ENCODE data around the gene CTNNBL1. TPM values are rescaled to one million over a fixed set of nuclear protein-coding genes. Genes with fewer than 3 reads are reported as not detected.

CTNNBL1 gene
- total RNA-seq, 1 donor from 2014 or later, result 67.0 TPM

DNA sequence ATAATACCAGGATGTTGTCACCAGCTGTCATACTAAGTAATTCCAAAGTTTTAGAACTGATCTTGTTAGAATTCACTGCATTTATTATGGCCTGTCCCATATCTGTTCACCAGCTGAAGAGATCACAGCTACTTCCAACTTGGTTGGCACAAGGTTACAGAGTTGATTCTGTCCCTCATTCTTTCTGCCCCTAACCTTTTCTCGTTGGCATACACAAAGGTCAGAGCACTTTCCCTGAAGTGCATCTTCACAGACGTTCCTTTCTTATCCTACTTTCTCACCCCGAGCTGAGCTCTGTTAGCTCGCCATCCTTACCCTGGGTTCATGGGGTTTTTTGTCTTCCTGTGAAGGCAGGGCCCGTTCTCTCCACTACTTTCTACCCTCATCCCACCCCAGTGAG is 143.1 kb downstream of the CTNNBL1 start:
- H3K36me3 ChIP-seq (ENCODE audit: insufficient read depth, low read length), result no peaks in the 10 kb centered on the region
- Mint-ChIP-seq H3K4me3 (ENCODE audit: unreplicated experiment) (no peak overlapping the region), H3K9me3 (ENCODE audit: unreplicated experiment) (peaks cover 2% of the 10 kb centered on the region), H3K4me1 (ENCODE audit: low read depth, unreplicated experiment) (peaks cover 8% of the 10 kb centered on the region), H3K27ac (ENCODE audit: unreplicated experiment) (no peak overlapping the region), H3K27me3 (ENCODE audit: low read depth, unreplicated experiment) (no peaks in the 10 kb centered on the region), H3K36me3 (ENCODE audit: low read depth, unreplicated experiment) (peaks cover 3% of the 10 kb centered on the region)
- DNase-seq (ENCODE audit: low read depth), result no peak
- TF ChIP-seq, protein P1, sequence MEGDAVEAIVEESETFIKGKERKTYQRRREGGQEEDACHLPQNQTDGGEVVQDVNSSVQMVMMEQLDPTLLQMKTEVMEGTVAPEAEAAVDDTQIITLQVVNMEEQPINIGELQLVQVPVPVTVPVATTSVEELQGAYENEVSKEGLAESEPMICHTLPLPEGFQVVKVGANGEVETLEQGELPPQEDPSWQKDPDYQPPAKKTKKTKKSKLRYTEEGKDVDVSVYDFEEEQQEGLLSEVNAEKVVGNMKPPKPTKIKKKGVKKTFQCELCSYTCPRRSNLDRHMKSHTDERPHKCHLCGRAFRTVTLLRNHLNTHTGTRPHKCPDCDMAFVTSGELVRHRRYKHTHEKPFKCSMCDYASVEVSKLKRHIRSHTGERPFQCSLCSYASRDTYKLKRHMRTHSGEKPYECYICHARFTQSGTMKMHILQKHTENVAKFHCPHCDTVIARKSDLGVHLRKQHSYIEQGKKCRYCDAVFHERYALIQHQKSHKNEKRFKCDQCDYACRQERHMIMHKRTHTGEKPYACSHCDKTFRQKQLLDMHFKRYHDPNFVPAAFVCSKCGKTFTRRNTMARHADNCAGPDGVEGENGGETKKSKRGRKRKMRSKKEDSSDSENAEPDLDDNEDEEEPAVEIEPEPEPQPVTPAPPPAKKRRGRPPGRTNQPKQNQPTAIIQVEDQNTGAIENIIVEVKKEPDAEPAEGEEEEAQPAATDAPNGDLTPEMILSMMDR (IDR thresholded peaks at IDR 0.05; ENCODE audit: insufficient read depth, low read depth, low read length), result no peak
- no peak for TF ChIP-seq EZH2 (IDR thresholded peaks at IDR 0.05; ENCODE audit: insufficient read depth, low read length)
- H3K9me3 ChIP-seq (ENCODE audit: insufficient read depth, low read depth, low read length), result no peaks in the 10 kb centered on the region
- no peak overlapping the region for H3K9ac ChIP-seq (ENCODE audit: low read length)
- peaks cover 30% of the 10 kb centered on the region for H4K20me1 ChIP-seq (ENCODE audit: insufficient read depth, low read length)
- no peak overlapping the region for H3K27ac ChIP-seq (ENCODE audit: low read depth, low read length)
- H2AFZ ChIP-seq (ENCODE audit: low read depth, low read length), result no peak overlapping the region
- FAIRE-seq, result no peak
- H3K4me3 ChIP-seq (ENCODE audit: insufficient read depth, low read depth, low read length), result no peak overlapping the region
- no peaks in the 10 kb centered on the region for H3K27me3 ChIP-seq (ENCODE audit: insufficient read depth, low read length)
- H3K4me1 ChIP-seq (ENCODE audit: insufficient read depth, low read length), result no peaks in the 10 kb centered on the region
- H3K79me2 ChIP-seq (ENCODE audit: insufficient read depth, low read length), result no peaks in the 10 kb centered on the region
- no peak overlapping the region for H3K4me2 ChIP-seq (ENCODE audit: low read length)

DNA sequence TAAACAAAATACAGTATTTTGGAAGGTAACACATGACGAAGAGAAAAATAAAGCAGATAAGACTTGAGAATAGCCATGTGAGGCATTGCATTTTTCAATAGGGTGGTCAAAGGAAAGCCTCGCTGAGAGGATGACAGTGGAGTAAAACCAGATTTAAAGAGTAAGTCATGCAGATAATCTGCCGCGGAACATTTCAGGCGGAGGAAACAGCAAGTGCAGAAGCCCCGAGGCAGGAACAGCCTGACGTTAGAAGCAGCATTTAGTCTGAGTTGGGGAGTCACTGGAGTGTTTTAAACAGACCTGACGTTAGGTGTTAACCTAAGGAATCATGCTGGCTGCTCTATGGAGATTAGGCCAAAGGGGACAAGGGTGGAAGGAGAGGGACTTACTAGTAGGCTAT is 144.1 kb downstream of the CTNNBL1 start:
- H3K79me2 ChIP-seq (ENCODE audit: insufficient read depth, low read length), result no peaks in the 10 kb centered on the region
- no peaks in the 10 kb centered on the region for H3K9me3 ChIP-seq (ENCODE audit: insufficient read depth, low read depth, low read length)
- no peak overlapping the region for H2AFZ ChIP-seq (ENCODE audit: low read depth, low read length)
- H3K4me3 ChIP-seq (ENCODE audit: insufficient read depth, low read depth, low read length), result no peak overlapping the region
- no peak for FAIRE-seq
- H3K36me3 ChIP-seq (ENCODE audit: insufficient read depth, low read length), result no peaks in the 10 kb centered on the region
- Mint-ChIP-seq H3K36me3 (ENCODE audit: low read depth, unreplicated experiment) (peaks cover 9% of the 10 kb centered on the region), H3K27ac (ENCODE audit: unreplicated experiment) (no peak overlapping the region), H3K4me1 (ENCODE audit: low read depth, unreplicated experiment) (peaks cover 8% of the 10 kb centered on the region), H3K9me3 (ENCODE audit: unreplicated experiment) (no peaks in the 10 kb centered on the region), H3K4me3 (ENCODE audit: unreplicated experiment) (no peak overlapping the region), H3K27me3 (ENCODE audit: low read depth, unreplicated experiment) (no peaks in the 10 kb centered on the region)
- DNase-seq (ENCODE audit: low read depth), result no peak
- H3K9ac ChIP-seq (ENCODE audit: low read length), result no peak overlapping the region
- H3K4me1 ChIP-seq (ENCODE audit: insufficient read depth, low read length), result no peaks in the 10 kb centered on the region
- TF ChIP-seq EZH2 (IDR thresholded peaks at IDR 0.05; ENCODE audit: insufficient read depth, low read length), result no peak
- TF ChIP-seq, protein P1 (IDR thresholded peaks at IDR 0.05; ENCODE audit: insufficient read depth, low read depth, low read length), result no peak
- no peaks in the 10 kb centered on the region for H3K27me3 ChIP-seq (ENCODE audit: insufficient read depth, low read length)
- H4K20me1 ChIP-seq (ENCODE audit: insufficient read depth, low read length), result peaks cover 28% of the 10 kb centered on the region
- no peak overlapping the region for H3K4me2 ChIP-seq (ENCODE audit: low read length)
- no peak overlapping the region for H3K27ac ChIP-seq (ENCODE audit: low read depth, low read length)

DNA sequence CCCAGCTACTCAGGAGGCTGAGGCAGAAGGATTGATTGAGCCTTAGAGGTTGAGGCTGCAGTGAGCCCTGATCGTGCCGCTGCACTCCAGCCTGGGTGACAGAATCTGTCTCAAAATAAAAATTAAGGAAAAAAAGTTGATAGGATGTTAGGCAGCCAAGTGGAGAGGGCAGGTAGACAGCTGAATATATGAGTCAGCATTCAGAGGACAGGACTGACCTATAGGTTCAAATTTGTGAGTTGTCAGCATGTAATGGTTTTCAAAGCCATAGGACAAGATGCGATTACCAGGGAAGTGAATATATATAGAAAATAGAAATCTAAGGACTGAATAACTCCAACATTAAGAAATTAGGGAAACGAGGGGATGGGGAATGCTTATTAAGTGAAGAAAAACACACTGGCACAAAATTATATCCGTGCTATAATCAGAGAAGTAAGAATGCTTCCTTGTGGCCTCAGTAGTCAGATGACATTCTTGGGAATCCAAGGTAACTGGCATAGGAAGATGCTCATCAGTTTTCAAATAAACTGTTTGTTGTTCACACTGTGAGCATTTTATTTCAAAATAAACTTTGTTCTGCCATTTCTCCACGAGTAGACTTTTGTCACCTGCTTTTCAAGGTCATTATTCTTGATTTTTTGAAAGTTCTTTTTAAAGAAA is 145.1 kb downstream of the CTNNBL1 start:
- H3K4me3 ChIP-seq (ENCODE audit: insufficient read depth, low read depth, low read length), result no peak overlapping the region
- H3K79me2 ChIP-seq (ENCODE audit: insufficient read depth, low read length), result no peaks in the 10 kb centered on the region
- H3K27ac ChIP-seq (ENCODE audit: low read depth, low read length), result no peak overlapping the region
- Mint-ChIP-seq H3K9me3 (ENCODE audit: unreplicated experiment) (no peaks in the 10 kb centered on the region), H3K4me3 (ENCODE audit: unreplicated experiment) (no peak overlapping the region), H3K36me3 (ENCODE audit: low read depth, unreplicated experiment) (peaks cover 12% of the 10 kb centered on the region), H3K27ac (ENCODE audit: unreplicated experiment) (no peak overlapping the region), H3K4me1 (ENCODE audit: low read depth, unreplicated experiment) (peaks cover 3% of the 10 kb centered on the region), H3K27me3 (ENCODE audit: low read depth, unreplicated experiment) (no peaks in the 10 kb centered on the region)
- TF ChIP-seq EZH2 (IDR thresholded peaks at IDR 0.05; ENCODE audit: insufficient read depth, low read length), result no peak
- TF ChIP-seq, protein P1 (IDR thresholded peaks at IDR 0.05; ENCODE audit: insufficient read depth, low read depth, low read length), result no peak
- FAIRE-seq (no peak), DNase-seq (ENCODE audit: low read depth) (no peak)
- no peaks in the 10 kb centered on the region for H3K4me1 ChIP-seq (ENCODE audit: insufficient read depth, low read length)
- H3K4me2 ChIP-seq (ENCODE audit: low read length), result no peak overlapping the region
- H3K27me3 ChIP-seq (ENCODE audit: insufficient read depth, low read length), result no peaks in the 10 kb centered on the region
- peaks cover 2% of the 10 kb centered on the region for H3K36me3 ChIP-seq (ENCODE audit: insufficient read depth, low read length)
- H3K9ac ChIP-seq (ENCODE audit: low read length), result no peak overlapping the region
- peaks cover 18% of the 10 kb centered on the region for H4K20me1 ChIP-seq (ENCODE audit: insufficient read depth, low read length)
- no peaks in the 10 kb centered on the region for H3K9me3 ChIP-seq (ENCODE audit: insufficient read depth, low read depth, low read length)
- H2AFZ ChIP-seq (ENCODE audit: low read depth, low read length), result no peak overlapping the region
